WTC11 (cell line): ENCODE measurements around the gene LRRFIP1. TPM values are rescaled to one million over a fixed set of nuclear protein-coding genes. Genes with fewer than 3 reads are reported as not detected.

Source experiments
- ATAC-seq: fragments of 200-7000 bp; cut with Tn5 transposase; 2 replicates; pipeline ENCODE4 v1.10.0; 2021; ENCODE audit warnings: mild to moderate bottlenecking, moderate library complexity
- CTCF ChIA-PET: fragments of 300-600 bp; sonication (Branson Sonifier 250); formaldehyde crosslinking; loops from one replicate; lab custom pipeline; 2021; ENCODE audit warnings: antibody characterized with exemption; lab: Charles Lee
- POLR2A ChIA-PET: fragments of 350-600 bp; sonication (Branson Sonifier 250); formaldehyde crosslinking; loops from one replicate; lab custom pipeline; 2021; ENCODE audit warnings: antibody characterized with exemption; lab: Charles Lee
- DNase-seq: peaks from one replicate; pipeline ENCODE4 v3.0.0; 2021; ENCODE audit warnings: low spot score
- H3K27ac Mint-ChIP-seq: 2 replicates; pipeline ENCODE4 v1.8.0; 2021; ENCODE audit warnings: mixed read lengths
- H3K27me3 Mint-ChIP-seq: 2 replicates; pipeline ENCODE4 v1.8.0; 2021; ENCODE audit warnings: low read depth, mild to moderate bottlenecking, moderate library complexity, mixed read lengths
- H3K36me3 Mint-ChIP-seq: 2 replicates; pipeline ENCODE4 v1.8.0; 2021; ENCODE audit warnings: mixed read lengths
- H3K4me1 Mint-ChIP-seq: 2 replicates; pipeline ENCODE4 v1.8.0; 2022; ENCODE audit warnings: mixed read lengths
- H3K4me3 Mint-ChIP-seq: 2 replicates; pipeline ENCODE4 v1.8.0; 2021; ENCODE audit warnings: mild to moderate bottlenecking, moderate library complexity, mixed read lengths
- H3K9me3 Mint-ChIP-seq: 2 replicates; pipeline ENCODE4 v1.8.0; 2021; ENCODE audit warnings: mixed read lengths
- ATF3 ChIP-seq: sonication (generic); formaldehyde crosslinking; conservative IDR thresholded peaks from 2 replicates; pipeline ENCODE4 v1.8.1; 2022; ENCODE audit warnings: mild to moderate bottlenecking, missing genetic modification reagents
- EMX1 ChIP-seq: fragments of 250-450 bp; sonication (Bioruptor Pico); IDR thresholded peaks from 2 replicates; pipeline ENCODE4 v1.8.0; 2021; ENCODE audit warnings: mild to moderate bottlenecking
- FOXJ3 ChIP-seq: sonication (generic); formaldehyde crosslinking; IDR thresholded peaks from 2 replicates; pipeline ENCODE4 v1.9.0; 2021; ENCODE audit warnings: missing genetic modification reagents, mild to moderate bottlenecking, borderline replicate concordance
- FOXP1 ChIP-seq: sonication (generic); formaldehyde crosslinking; IDR thresholded peaks from 2 replicates; pipeline ENCODE4 v1.8.0; 2022; ENCODE audit warnings: missing genetic modification reagents, mild to moderate bottlenecking, moderate library complexity, borderline replicate concordance
- GRHL2 ChIP-seq: fragments of 250-450 bp; sonication (Bioruptor Pico); IDR thresholded peaks from 2 replicates; pipeline ENCODE4 v1.8.0; 2022; ENCODE audit warnings: mild to moderate bottlenecking, moderate library complexity; ENCODE audit not compliant: insufficient replicate concordance, severe bottlenecking
- IRF1 ChIP-seq: sonication (generic); formaldehyde crosslinking; IDR thresholded peaks from 2 replicates; pipeline ENCODE4 v1.8.0; 2023; ENCODE audit warnings: missing genetic modification reagents
- MXD4 ChIP-seq: fragments of 250-450 bp; sonication (Bioruptor Pico); IDR thresholded peaks from 2 replicates; pipeline ENCODE4 v1.8.0; 2021; ENCODE audit warnings: mild to moderate bottlenecking, moderate library complexity, borderline replicate concordance
- TCF7 ChIP-seq: sonication (generic); formaldehyde crosslinking; IDR thresholded peaks from 2 replicates; pipeline ENCODE4 v1.8.0; 2022; ENCODE audit warnings: mild to moderate bottlenecking, low read depth, missing genetic modification reagents, moderate library complexity
- TEAD4 ChIP-seq: sonication (generic); formaldehyde crosslinking; IDR thresholded peaks from 2 replicates; pipeline ENCODE4 v1.8.0; 2022; ENCODE audit warnings: mild to moderate bottlenecking, missing genetic modification reagents
- TP53 ChIP-seq: sonication (generic); formaldehyde crosslinking; IDR thresholded peaks from 2 replicates; pipeline ENCODE4 v1.8.1; 2023; ENCODE audit warnings: mild to moderate bottlenecking, missing genetic modification reagents
- USF1 ChIP-seq: sonication (generic); formaldehyde crosslinking; IDR thresholded peaks from 2 replicates; pipeline ENCODE4 v1.8.0; 2022; ENCODE audit warnings: mild to moderate bottlenecking, missing genetic modification reagents
- USF2 ChIP-seq: sonication (generic); formaldehyde crosslinking; IDR thresholded peaks from 2 replicates; pipeline ENCODE4 v1.8.1; 2023; ENCODE audit warnings: mild to moderate bottlenecking, missing genetic modification reagents, moderate library complexity
- ZBTB21 ChIP-seq: sonication (generic); formaldehyde crosslinking; IDR thresholded peaks from 2 replicates; pipeline ENCODE4 v1.8.1; 2023; ENCODE audit warnings: mild to moderate bottlenecking, missing genetic modification reagents, borderline replicate concordance
- ZBTB43 ChIP-seq: sonication (generic); formaldehyde crosslinking; IDR thresholded peaks from 2 replicates; pipeline ENCODE4 v1.8.1; 2023; ENCODE audit warnings: mild to moderate bottlenecking, missing genetic modification reagents
- ZNF121 ChIP-seq: sonication (generic); formaldehyde crosslinking; IDR thresholded peaks from 2 replicates; pipeline ENCODE4 v1.8.0; 2023; ENCODE audit warnings: missing genetic modification reagents
- ZNF396 ChIP-seq: fragments of 250-450 bp; sonication (Bioruptor Pico); IDR thresholded peaks from 2 replicates; pipeline ENCODE4 v1.8.0; 2021; ENCODE audit warnings: mild to moderate bottlenecking, moderate library complexity, borderline replicate concordance
- ZNF416 ChIP-seq: fragments of 250-450 bp; sonication (Bioruptor Pico); IDR thresholded peaks from 2 replicates; pipeline ENCODE4 v1.9.0; 2021; ENCODE audit warnings: mild to moderate bottlenecking, inconsistent platforms
- ZNF425 ChIP-seq: fragments of 250-450 bp; sonication (Bioruptor Pico); conservative IDR thresholded peaks from 2 replicates; pipeline ENCODE4 v1.9.0; 2021; ENCODE audit warnings: mild to moderate bottlenecking
- ZNF532 ChIP-seq: fragments of 250-450 bp; sonication (Bioruptor Pico); IDR thresholded peaks from 2 replicates; pipeline ENCODE4 v1.9.0; 2021; ENCODE audit warnings: mild to moderate bottlenecking, borderline replicate concordance
- ZSCAN18 ChIP-seq: fragments of 250-450 bp; sonication (Bioruptor Pico); IDR thresholded peaks from 2 replicates; pipeline ENCODE4 v2.1.2; 2022; ENCODE audit warnings: mild to moderate bottlenecking, moderate library complexity
- total RNA-seq: library from RNA; stranded (reverse); gene quantifications from 3 replicates; pipeline ENCODE4 v1.2.3, GENCODE V29; 2021

Gene LRRFIP1
- total RNA-seq, 1 experiment from 2014 or later = 88.4 TPM

GRCh38 chr2:237592425-237592980 lies 34.9 kb upstream of the LRRFIP1 start:
- no peaks in the 10 kb centered on the region for H3K9me3 Mint-ChIP-seq
- no peak overlapping the region for H3K4me3 Mint-ChIP-seq
- peak overlapping the region; percentile 27; the same call in 1 of the 2 replicates for H3K27ac Mint-ChIP-seq
- H3K4me1 Mint-ChIP-seq = peaks cover 74% of the 10 kb centered on the region
- peaks cover 3% of the 10 kb centered on the region for H3K36me3 Mint-ChIP-seq
- POLR2A ChIA-PET = interaction anchor here (0.7 to 2.0 kb wide), 2 partner anchors 8 to 569 kb away, joined by 5 to 8 read pairs; no protein-coding TSS in a partner anchor
- H3K27me3 Mint-ChIP-seq = no peaks in the 10 kb centered on the region; the same call in 1 of the 2 replicates
- DNase-seq = no peak
- no peak for ATAC-seq
- TF ChIP-seq ZBTB21 = no peak
- CTCF ChIA-PET = interaction anchor here (2.6 to 5.5 kb wide), 4 partner anchors 9 to 80 kb away, joined by 8 to 37 read pairs (median 34); no protein-coding TSS in a partner anchor

GRCh38 chr2:237593036-237593435 lies 34.4 kb upstream of the LRRFIP1 start:
- TF ChIP-seq ZNF416 (no peak), MXD4 (CRISPR knock-in tag) (no peak), USF1 (CRISPR knock-in tag) (no peak), ZNF425 (CRISPR knock-in tag) (no peak), EMX1 (no peak), ZBTB43 (CRISPR knock-in tag) (no peak), ZNF121 (CRISPR knock-in tag) (no peak), TEAD4 (CRISPR knock-in tag) (no peak), IRF1 (CRISPR knock-in tag) (no peak), GRHL2 (CRISPR knock-in tag) (no peak), FOXP1 (CRISPR knock-in tag) (no peak), USF2 (no peak), FOXJ3 (CRISPR knock-in tag) (no peak), ATF3 (no peak), TP53 (CRISPR knock-in tag) (no peak), ZSCAN18 (CRISPR knock-in tag) (no peak), TCF7 (CRISPR knock-in tag) (no peak), ZNF396 (CRISPR knock-in tag) (no peak), ZNF532 (CRISPR knock-in tag) (no peak)
- ChIA-PET POLR2A (interaction anchor here (2.0 kb wide), 1 partner anchor 9 kb away, joined by 8 read pairs; no protein-coding TSS in a partner anchor), CTCF (interaction anchor here (2.2 to 5.5 kb wide), 5 partner anchors 8 to 80 kb away, joined by 8 to 37 read pairs (median 32); no protein-coding TSS in a partner anchor)
- Mint-ChIP-seq H3K36me3 (no peaks in the 10 kb centered on the region; the same call in 1 of the 2 replicates), H3K27me3 (no peaks in the 10 kb centered on the region; the same call in 1 of the 2 replicates), H3K27ac (peak overlapping the region; percentile 27; the same call in 1 of the 2 replicates), H3K4me1 (peaks cover 75% of the 10 kb centered on the region), H3K9me3 (no peaks in the 10 kb centered on the region), H3K4me3 (no peak overlapping the region)
- ATAC-seq (no peak), DNase-seq (no peak)
